Stomach (tissue), 9 donors: Measurements from ENCODE around the gene FNBP1. TPM values are rescaled to one million over a fixed set of nuclear protein-coding genes. Genes with fewer than 3 reads are reported as not detected.

Experiments used
- DNase-seq, 2 donors: peaks; one replicate each; pipeline versions ENCODE4 v3.0.0 to v3.0.0-alpha.2; 2013 to 2019
- H3K27ac ChIP-seq, 5 donors: fragments of 200-600 bp in 4 of 5; sonication (generic) in 4 of 5; one replicate each; pipeline ENCODE4 v1.5.1; 2013 to 2019; ENCODE audit warnings: mild to moderate bottlenecking in 1 of 5, moderate library complexity in 1 of 5
- H3K27me3 ChIP-seq, 3 donors: fragments of 200-600 bp; sonication (generic); one replicate each; pipeline ENCODE4 v1.5.1; 2017 to 2019; ENCODE audit warnings: mixed run types in 1 of 3
- H3K36me3 ChIP-seq, 4 donors: fragments of 200-600 bp; sonication (generic); 1 replicate in 3 of 4; 2 replicates in 1 of 4; pipeline ENCODE4 v1.5.1; 2016 to 2019
- H3K4me1 ChIP-seq, 4 donors: fragments of 200-600 bp; sonication (generic); one replicate each; pipeline ENCODE4 v1.5.1; 2016 to 2019
- H3K4me3 ChIP-seq, 4 donors: fragments of 200-600 bp; sonication (generic) in 3 of 4; one replicate each; pipeline ENCODE4 v1.5.1; 2016 to 2019; ENCODE audit warnings: mild to moderate bottlenecking in 1 of 4
- H3K9me3 ChIP-seq, 4 donors: fragments of 200-600 bp; sonication (generic); one replicate each; pipeline ENCODE4 v1.5.1; 2016 to 2019
- EP300 ChIP-seq: sonication (generic); formaldehyde crosslinking; IDR thresholded peaks from one replicate; pipeline ENCODE4 v1.6.1; 2017; ENCODE audit warnings: antibody characterized with exemption
- POLR2A ChIP-seq, 4 donors: fragments of 450-650 bp; IDR thresholded peaks; one replicate each; pipeline ENCODE4 v1.6.1; 2016; ENCODE audit warnings: antibody characterized with exemption in 4 of 4, control low read depth in 2 of 4, mild to moderate bottlenecking in 1 of 4, moderate library complexity in 1 of 4
- POLR2AphosphoS5 ChIP-seq, 3 donors: sonication (generic); formaldehyde crosslinking; IDR thresholded peaks; one replicate each; pipeline ENCODE4 v1.6.1; 2016; ENCODE audit warnings: antibody characterized with exemption in 3 of 3
- WGBS, 5 donors: extraction: QIAGEN DNeasy Blood & Tissue Kit in 3 of 5; methylation state at CpG; one replicate each; pipeline versions ENCODE4 v1.1.5 to v1.1.7; 2013 to 2018; 5-methylcytosine and 5-hydroxymethylcytosine counted together
- intact Hi-C: fragments of 100-400 bp; cut with DNase I; formaldehyde crosslinking; loops from one replicate; pipeline ENCODE4 v1.15.1; 2023; ENCODE audit warnings: low total_unique reads
- polyA plus RNA-seq, 3 donors: library from polyadenylated mRNA; stranded (reverse); fragments of 200-250 nt; gene quantifications; one replicate each; pipeline ENCODE4 v1.2.3, GENCODE V29; 2013
- small RNA-seq, 4 donors: library from RNA; depleted of rRNA; stranded (forward); fragments of <200 nt; gene quantifications; one replicate each; pipeline ENCODE3, GENCODE V24; 2016
- total RNA-seq, 5 donors: library from RNA; depleted of rRNA; stranded (reverse); fragments of >200 nt; gene quantifications; one replicate each; pipeline versions ENCODE4 v1.1.0 to v1.2.3, GENCODE V29; 2014 to 2016
- TF ChIP-seq, protein P1 (sequence below), 7 experiments: fragments of 450-650 bp in 4 of 7; fragments of 200-600 bp in 3 of 7; sonication (generic) in 3 of 7; IDR thresholded peaks; one replicate each; pipeline ENCODE4 v1.5.1; 2016 to 2019; ENCODE audit warnings: antibody characterized with exemption in 7 of 7, control low read depth in 2 of 7, mild to moderate bottlenecking in 1 of 7
- donor health status: healthy with polysubstance abuse.
- donor health status: Bipolar disorder and iron deficiency.
- donor health status: healthy.

FNBP1 gene
- total and polyA plus RNA-seq, 8 donors = 9.0 to 129 (median 57.3) TPM

DNA sequence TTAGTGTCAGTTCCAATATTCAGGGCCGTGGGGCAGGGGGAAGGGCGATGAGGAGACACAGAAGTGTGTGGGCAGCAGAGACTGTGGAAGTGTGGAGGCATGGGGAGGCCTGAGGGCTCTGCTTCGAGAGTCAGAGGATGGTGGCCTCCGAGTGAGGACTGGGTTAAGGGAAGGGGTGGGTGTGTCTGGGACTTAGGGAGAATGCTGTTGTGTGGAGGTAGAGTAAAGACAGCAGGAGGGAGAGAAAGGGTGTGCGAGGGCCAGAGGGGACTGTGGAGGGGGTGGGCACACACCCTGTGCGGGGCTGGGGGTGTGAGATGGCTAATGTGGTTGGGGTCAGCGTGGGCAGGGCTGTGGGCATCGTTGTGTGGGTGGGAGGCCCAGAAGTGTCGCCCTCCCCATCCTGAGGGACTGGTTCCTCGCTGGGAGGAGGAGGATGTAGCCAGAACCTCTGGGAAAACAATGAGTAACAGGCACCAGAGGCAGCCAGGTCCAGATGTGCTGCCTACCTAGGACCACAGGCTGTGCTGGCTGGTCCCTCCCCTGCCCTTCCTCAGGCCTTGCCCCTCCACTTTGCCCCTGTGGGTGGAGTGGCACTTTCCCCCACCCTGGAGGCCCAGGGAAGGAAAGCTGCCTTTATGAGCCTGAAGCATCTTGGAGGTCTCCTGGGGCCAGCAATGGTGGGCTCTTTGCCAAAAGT is 203.5 kb downstream of the FNBP1 start:
- H3K27ac ChIP-seq = no peak overlapping the region
- intact Hi-C loops = no loop called here
- H3K9me3 ChIP-seq = no peaks in the 10 kb centered on the region
- H3K36me3 ChIP-seq = peaks cover 0 to 9% (median 7%) of the 10 kb centered on the region in 4 donors
- peaks cover 10 to 48% (median 29%) of the 10 kb centered on the region in 4 donors for H3K4me1 ChIP-seq
- H3K27me3 ChIP-seq = no peaks in the 10 kb centered on the region
- TF ChIP-seq, protein P1, sequence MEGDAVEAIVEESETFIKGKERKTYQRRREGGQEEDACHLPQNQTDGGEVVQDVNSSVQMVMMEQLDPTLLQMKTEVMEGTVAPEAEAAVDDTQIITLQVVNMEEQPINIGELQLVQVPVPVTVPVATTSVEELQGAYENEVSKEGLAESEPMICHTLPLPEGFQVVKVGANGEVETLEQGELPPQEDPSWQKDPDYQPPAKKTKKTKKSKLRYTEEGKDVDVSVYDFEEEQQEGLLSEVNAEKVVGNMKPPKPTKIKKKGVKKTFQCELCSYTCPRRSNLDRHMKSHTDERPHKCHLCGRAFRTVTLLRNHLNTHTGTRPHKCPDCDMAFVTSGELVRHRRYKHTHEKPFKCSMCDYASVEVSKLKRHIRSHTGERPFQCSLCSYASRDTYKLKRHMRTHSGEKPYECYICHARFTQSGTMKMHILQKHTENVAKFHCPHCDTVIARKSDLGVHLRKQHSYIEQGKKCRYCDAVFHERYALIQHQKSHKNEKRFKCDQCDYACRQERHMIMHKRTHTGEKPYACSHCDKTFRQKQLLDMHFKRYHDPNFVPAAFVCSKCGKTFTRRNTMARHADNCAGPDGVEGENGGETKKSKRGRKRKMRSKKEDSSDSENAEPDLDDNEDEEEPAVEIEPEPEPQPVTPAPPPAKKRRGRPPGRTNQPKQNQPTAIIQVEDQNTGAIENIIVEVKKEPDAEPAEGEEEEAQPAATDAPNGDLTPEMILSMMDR (IDR thresholded peaks at IDR 0.05) = no peak
- TF ChIP-seq EP300 = no peak
- no peak for DNase-seq
- no peak overlapping the region for H3K4me3 ChIP-seq
- 66 to 78% (median 72%) methylated on average over 9 to 10 of the region's 10 CpGs for WGBS, 5 donors

DNA sequence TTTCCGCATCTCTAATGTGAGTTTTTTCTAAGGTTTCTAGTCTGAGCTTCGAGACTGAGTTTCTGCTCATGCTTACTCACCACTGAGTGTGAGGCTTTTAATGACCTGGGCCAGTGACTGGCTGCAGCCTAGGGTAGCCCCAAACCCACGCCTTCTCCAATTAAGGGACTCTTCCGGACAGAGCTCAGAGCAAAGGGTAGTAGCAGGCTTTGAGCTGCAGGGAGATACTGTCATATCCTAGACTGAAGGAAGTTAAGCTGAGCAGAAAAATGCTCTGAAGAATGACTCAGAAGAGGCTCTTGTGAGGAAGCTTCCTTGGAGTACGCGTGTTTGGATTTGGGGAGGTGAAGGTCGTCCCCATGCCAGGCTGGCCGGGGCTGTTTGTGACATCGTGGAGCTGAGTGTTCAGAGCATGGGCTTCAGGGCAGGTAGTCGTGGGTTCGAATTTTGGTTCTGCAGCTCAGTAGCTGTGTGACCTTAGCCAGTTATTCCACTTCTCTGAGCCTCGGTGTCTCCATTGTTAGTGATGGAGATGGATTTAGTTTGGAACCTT is 204.2 kb downstream of the FNBP1 start:
- Histone ChIP-seq H3K36me3 (peaks cover 0 to 8% (median 7%) of the 10 kb centered on the region in 4 donors), H3K27me3 (no peaks in the 10 kb centered on the region), H3K9me3 (no peaks in the 10 kb centered on the region), H3K4me1 (peaks cover 16 to 55% (median 36%) of the 10 kb centered on the region in 4 donors), H3K4me3 (no peak overlapping the region), H3K27ac (no peak overlapping the region)
- intact Hi-C loops = no loop called here
- TF ChIP-seq, protein P1 (IDR thresholded peaks at IDR 0.05) = no peak
- TF ChIP-seq EP300 = no peak
- no peak for TF ChIP-seq POLR2AphosphoS5 (IDR thresholded peaks at IDR 0.05)
- no peak for TF ChIP-seq POLR2A (IDR thresholded peaks at IDR 0.05)
- DNase-seq = no peak
- 82 to 88% (median 88%) methylated on average over 12 of the region's 12 CpGs for WGBS, 5 donors

Small RNA genes lying within 50 kb of the gene (small RNA-seq; reads per million reads assigned to genes)
- gene MIR6855 = 0 reads per million in 4 donors

Other genes starting within 250 kb of the FNBP1 start
- gene TOR1B, start 240.0 kb downstream of the FNBP1 start, total RNA-seq = 100 to 1,000 TPM in 1 of 5 donors, 10 to 100 TPM in 3, 1 to 10 TPM in 1; 6.7 to 151 (median 30.7) TPM
- 10 to 100 TPM in 2 of 3 donors, 1 to 10 TPM in 1; 4.7 to 13.0 (median 11.1) TPM for gene TOR1B, start 240.0 kb downstream of the FNBP1 start, polyA plus RNA-seq
- 10 to 100 TPM in 4 of 5 donors, 1 to 10 TPM in 1; 6.4 to 77.6 (median 28.1) TPM for gene TOR1A, start 219.1 kb downstream of the FNBP1 start, total RNA-seq
- gene TOR1A, start 219.1 kb downstream of the FNBP1 start, polyA plus RNA-seq = 10 to 100 TPM; 13.9 to 18.3 (median 16.6) TPM
- 10 to 100 TPM; 18.7 to 62.0 (median 31.7) TPM for gene C9orf78, start 207.9 kb downstream of the FNBP1 start, total RNA-seq
- 10 to 100 TPM; 54.5 to 67.5 (median 55.3) TPM for gene C9orf78, start 207.9 kb downstream of the FNBP1 start, polyA plus RNA-seq
- gene USP20, start 207.7 kb downstream of the FNBP1 start, total RNA-seq = 10 to 100 TPM in 3 of 5 donors, 1 to 10 TPM in 2; 7.3 to 52.1 (median 16.9) TPM
- gene USP20, start 207.7 kb downstream of the FNBP1 start, polyA plus RNA-seq = 10 to 100 TPM; 15.9 to 32.4 (median 17.3) TPM
- gene GPR107, start 10.7 kb upstream of the FNBP1 start, total RNA-seq = 10 to 100 TPM in 4 of 5 donors, 1 to 10 TPM in 1; 5.3 to 37.8 (median 21.4) TPM
- 1 to 10 TPM; 3.4 to 7.9 (median 6.4) TPM for gene GPR107, start 10.7 kb upstream of the FNBP1 start, polyA plus RNA-seq
- 10 to 100 TPM; 12.8 to 50.0 (median 16.7) TPM for gene NCS1, start 129.2 kb upstream of the FNBP1 start, total RNA-seq
- 10 to 100 TPM in 1 of 3 donors, 1 to 10 TPM in 2; 3.2 to 26.0 (median 6.4) TPM for gene NCS1, start 129.2 kb upstream of the FNBP1 start, polyA plus RNA-seq
- gene HMCN2, start 222.6 kb upstream of the FNBP1 start, total RNA-seq = 10 to 100 TPM in 1 of 5 donors, 1 to 10 TPM in 4; 1.7 to 21.1 (median 7.5) TPM
- gene HMCN2, start 222.6 kb upstream of the FNBP1 start, polyA plus RNA-seq = 1 to 10 TPM; 1.1 to 7.3 (median 1.2) TPM